Activated CD8-positive, alpha-beta memory T cell treated with anti-CD3 and anti-CD28 coated beads, Interleukin-2, amount 50 U/mL, for 24 hours (primary cell): ENCODE results near the gene ARHGAP29.

Source experiments
- DNase-seq: peaks from one replicate; pipeline ENCODE4 v3.0.0-alpha.2; 2020; ENCODE audit errors: extremely low read depth

ARHGAP29 gene, protein sequence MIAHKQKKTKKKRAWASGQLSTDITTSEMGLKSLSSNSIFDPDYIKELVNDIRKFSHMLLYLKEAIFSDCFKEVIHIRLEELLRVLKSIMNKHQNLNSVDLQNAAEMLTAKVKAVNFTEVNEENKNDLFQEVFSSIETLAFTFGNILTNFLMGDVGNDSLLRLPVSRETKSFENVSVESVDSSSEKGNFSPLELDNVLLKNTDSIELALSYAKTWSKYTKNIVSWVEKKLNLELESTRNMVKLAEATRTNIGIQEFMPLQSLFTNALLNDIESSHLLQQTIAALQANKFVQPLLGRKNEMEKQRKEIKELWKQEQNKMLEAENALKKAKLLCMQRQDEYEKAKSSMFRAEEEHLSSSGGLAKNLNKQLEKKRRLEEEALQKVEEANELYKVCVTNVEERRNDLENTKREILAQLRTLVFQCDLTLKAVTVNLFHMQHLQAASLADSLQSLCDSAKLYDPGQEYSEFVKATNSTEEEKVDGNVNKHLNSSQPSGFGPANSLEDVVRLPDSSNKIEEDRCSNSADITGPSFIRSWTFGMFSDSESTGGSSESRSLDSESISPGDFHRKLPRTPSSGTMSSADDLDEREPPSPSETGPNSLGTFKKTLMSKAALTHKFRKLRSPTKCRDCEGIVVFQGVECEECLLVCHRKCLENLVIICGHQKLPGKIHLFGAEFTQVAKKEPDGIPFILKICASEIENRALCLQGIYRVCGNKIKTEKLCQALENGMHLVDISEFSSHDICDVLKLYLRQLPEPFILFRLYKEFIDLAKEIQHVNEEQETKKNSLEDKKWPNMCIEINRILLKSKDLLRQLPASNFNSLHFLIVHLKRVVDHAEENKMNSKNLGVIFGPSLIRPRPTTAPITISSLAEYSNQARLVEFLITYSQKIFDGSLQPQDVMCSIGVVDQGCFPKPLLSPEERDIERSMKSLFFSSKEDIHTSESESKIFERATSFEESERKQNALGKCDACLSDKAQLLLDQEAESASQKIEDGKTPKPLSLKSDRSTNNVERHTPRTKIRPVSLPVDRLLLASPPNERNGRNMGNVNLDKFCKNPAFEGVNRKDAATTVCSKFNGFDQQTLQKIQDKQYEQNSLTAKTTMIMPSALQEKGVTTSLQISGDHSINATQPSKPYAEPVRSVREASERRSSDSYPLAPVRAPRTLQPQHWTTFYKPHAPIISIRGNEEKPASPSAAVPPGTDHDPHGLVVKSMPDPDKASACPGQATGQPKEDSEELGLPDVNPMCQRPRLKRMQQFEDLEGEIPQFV

DNA sequence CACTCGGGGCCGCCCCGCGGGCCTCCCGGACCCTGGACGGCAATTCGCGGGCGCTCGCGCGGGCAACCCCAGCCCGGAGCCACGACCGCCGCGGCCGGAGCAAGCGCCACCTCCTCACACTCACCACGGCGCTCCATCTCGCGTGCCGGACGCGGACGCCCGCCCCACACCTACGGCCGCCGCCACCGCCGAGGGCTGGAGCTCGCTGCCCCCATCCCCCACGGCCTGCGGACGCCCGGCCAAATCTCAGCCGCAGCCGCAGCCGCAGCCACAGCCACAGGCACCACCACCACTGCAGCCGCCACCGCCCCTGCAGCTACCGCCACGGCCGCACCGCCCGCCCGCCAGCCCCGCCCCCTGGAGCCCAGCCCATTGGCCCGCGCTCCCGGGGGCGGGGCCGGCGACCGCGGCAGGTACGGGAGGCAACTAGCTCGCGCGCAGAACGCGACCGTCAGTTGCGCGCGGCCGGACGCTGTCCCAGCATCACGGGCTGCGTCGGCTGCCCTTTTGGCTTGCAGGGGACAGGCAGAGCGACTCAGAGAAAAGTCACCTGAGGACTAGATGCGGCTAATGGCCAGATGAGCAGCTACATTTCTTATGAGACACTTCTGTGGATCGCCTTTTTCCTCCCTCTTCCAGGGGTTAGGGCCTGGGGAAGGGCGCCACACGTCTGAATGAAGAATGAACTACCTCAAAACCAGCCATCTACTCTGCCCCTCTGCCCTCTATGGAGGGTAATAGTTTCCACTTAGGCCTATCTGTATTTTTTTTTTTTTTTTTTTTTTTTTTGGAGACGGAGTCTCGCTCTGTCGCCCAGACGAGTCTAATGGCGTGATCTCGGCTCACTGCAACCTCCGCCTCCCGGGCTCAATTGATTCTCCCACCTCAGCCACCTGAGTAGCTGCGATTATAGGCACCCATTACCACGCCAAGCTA is at the start of gene ARHGAP29:
TSS of gene ARHGAP29 (minus strand) at position 294 of the 936 bp plus-strand sequence. CDS start 5,973 bp downstream, outside the sequence.
- DNase-seq, result no peak

DNA sequence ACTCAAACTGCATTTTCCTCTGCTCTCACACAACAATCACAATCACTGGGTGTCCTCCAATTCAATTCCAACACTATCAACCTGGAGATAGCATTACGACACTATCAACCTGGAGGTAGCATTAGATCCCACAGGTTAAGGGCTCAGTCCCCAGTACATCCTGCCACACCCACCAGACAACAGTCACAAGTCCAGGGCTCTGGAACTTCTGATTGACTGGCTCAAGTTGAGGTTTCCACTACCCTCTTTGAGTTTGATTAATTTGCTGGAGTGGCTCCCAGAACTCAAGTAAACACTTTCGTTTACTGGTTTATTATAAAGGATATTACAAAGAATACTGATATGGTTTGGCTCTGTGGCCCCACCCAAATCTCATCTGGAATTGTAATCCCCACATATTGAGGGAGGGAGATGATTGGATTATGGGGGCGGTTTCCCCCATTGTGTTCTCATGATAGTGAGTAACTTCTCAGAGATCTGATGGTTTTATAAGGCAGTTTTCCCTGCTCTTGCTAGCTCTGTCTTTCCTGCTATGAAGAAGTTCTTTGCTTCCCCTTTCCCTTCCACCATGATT is 49.6 kb upstream of the ARHGAP29 start:
- no peak for DNase-seq

DNA sequence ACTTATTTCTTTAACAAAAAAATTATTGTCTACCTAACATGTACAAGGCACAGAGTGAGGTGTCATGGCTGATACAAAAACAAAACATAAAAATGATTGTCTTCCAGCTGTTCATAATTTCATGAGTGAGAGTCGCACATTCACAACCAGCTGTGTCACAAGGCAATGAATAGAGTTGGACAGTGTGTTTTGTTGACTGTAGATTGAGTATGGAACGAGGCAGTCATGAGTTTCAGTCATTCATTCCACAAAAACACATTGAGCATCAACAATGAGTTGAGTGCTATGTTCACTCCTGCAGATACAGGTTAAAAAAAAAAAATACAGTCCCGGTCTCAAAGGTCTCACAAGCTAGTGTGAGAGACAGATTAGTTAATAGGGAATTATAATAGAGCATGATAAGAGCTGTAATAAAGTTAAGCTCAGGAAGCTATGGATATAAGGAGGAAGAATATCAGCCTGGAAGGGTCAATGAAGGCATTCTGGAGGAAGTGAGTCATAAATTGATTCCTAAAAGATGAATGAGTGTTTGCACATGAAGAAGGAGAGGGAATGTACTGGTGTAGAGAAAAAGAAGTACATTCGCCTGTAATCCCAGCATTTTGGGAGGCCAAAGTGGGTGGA is 47.8 kb upstream of the ARHGAP29 start:
- no peak for DNase-seq

DNA sequence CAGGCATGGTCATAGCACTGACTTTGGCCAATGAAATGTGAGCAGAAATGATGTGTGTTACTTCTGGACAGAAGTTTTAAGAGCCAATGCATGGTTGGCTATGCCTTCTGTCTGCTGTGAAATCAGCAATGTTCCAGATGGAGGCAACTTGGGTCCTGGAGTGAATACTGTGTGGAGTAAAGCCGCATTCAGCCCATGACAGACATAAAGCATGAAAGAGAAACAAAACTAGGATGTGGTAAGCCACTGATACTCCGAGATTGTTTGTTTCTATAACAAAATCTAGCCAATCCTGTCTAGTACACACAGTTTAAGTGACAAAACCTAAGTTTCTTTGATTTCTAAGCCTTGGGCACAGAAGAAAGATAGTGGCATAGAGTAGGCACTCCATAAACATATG is 47.1 kb upstream of the ARHGAP29 start:
- no peak for DNase-seq

DNA sequence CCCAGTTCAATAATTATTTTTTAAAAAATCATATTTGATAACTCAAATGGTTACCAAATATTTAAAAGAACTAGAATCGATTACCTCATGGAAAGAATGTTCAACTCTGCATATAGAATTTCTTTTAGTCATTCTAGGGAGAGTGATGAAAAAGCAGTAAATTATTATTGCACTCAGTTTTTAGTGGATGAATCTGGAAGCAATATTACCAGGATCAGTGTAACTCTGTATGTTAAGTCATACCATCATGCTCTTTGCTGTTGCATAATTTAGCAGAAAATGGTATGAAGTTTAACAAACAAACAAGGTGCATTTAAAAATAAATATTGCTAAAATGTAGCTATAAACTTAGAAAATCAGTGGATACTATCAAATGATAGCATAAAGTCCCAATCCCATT is 46.1 kb upstream of the ARHGAP29 start:
- no peak for DNase-seq

DNA sequence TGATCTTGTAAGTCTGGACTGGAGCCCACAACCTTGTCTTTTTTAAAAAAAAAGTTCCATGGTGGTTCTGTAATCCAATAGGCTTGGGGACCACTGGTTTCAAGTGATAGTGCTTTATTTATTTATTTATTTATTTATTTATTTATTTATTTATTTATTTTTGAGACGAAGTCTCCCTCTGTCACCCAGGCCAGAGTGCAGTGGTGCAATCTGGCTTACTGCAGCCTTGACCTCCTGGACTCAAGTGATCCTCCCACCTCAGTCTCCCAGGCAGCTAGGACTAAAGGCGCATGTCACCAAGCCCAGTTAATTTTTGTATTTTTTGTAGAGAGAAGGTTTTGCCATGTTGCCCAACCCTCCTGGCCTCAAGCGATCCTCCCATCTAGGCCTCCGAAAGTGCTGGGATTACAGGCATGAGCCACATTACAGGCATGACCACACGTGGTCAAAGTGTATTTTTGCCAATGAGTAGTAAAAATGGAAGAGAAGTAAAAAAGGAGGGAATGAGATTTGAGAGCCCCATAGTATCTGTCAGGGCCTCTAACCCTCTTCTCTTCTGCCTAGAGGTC is 44.8 kb upstream of the ARHGAP29 start:
- DNase-seq, result no peak

DNA sequence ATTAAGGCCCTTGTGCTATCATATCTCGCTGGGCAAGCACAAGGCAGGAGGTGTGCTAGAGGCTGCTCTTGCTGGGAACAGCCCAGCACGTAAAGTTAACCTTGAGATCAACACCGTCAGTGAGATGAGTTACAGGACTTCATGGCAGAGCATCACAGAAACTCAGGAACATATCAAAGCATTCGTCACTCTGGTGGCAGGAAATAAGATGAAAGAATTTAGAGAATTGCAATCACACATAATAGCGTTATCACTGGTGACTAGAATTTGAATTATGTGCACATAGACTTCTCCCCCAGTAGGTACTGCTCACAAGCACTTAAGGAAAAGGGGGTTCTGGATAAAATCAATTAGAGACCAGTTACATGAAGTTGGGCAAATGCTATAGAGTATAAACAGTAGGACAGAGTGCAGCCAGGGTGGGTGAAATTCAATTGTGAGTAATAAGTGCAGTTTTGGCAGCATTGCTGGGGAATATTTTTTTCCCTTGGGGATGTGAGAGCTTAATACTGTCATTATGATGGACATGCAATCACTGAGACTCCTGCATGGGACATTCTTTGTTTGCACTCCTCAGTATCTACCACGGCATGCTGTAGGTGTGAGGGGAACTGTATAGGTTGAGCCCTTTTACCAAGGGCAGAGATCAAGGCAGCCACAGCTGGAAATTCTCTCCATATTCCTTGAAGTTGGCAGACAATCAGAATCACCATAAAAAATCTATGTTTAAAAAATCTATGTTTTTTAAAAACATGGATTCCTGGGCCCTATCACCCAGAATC is 44.2 kb upstream of the ARHGAP29 start:
- no peak for DNase-seq

DNA sequence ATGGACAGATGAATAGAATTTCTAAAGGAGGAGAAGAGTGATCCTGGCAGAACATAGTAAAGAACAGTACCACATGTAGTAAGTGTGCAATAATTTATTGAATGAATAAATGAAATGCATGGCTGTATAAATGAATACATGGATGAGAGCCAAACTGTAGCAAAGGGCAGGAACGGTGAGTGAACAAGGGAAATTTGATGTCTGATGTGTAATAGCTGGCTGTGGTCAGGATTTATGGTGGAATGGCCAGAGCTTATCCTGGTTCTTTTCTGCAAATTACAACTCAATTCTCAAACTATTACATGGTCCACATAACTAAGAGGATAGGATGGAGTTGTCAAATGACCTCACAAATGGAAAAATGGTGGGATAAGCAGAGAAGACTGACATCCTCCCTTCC is 43.2 kb upstream of the ARHGAP29 start:
- DNase-seq, result no peak

DNA sequence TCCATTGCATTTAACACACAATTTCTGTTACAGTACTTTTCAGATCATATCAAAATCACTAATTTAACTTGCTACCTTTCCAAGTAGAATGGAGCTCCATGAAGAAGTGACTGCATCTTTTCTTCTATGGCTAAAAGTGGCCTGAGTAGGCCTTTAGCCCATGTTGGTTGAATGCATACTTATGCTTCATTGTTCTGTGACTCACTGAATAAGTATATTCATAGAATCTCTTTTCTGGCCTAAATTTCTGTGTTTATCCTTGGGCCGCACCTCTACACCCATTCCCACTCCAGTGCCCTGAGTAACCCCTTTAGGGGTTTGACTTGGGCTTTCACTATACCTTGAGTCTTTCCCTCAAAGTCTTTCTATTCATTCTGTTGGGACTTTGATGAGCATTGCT is 42.1 kb upstream of the ARHGAP29 start:
- DNase-seq, result no peak

DNA sequence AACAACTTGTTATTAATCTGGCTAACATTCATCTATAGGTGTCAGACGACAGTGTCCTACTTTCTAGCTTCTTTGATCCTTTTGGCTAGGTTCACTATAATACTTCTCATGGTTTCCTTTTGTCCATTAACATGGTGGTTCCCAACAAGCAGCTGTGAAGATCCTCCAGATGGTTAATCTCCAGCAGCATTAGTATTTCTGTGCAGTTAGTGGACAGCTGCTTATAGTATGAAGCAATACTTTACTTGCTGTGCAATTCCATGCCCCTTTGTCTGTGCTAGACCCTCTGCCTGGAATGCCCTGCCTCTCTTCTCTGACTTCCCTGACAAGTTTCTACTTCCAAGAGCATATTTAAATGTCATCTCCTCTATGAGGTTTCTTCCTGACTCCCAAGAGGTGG is 41.7 kb upstream of the ARHGAP29 start:
- no peak for DNase-seq

DNA sequence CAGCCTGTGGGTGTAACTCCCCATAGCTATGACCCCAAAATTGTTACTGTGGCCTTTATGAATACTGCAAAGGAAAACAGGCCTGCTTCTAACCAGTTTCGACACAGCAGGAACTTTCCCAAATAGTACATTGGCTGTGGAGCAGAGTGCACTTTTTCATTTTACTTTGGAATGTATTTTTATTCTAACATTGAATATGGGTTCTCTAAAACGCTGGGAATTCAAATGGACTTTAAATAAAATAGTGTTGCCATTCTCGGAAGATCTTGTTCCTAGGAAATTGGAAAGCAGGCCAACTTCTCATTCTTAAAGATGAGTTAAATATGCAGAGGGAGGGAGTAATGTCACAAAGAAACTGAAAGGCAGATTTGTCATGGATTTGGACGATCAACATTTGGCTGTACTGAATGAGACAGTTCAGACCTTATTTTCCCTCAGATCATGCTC is 39.6 kb upstream of the ARHGAP29 start:
- no peak for DNase-seq

DNA sequence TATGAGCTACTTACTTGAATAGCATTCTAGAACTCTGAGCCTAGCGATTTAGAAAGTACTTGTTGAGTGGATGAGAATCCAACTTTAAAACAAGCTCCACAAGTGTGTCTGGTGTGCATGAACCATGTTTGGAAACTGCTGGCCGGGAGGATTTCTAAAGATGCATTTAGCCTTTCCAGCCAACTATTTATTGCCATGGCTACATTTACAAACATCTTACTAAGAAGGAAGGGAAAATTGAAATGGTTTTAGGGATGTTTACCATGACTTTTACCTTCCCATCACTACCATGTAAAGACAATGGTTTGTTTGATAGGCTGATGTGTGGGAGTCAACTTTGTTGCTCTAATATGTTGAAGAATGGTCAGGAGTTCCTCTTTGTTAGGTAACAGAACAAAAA is 37.7 kb upstream of the ARHGAP29 start:
- DNase-seq, result no peak

DNA sequence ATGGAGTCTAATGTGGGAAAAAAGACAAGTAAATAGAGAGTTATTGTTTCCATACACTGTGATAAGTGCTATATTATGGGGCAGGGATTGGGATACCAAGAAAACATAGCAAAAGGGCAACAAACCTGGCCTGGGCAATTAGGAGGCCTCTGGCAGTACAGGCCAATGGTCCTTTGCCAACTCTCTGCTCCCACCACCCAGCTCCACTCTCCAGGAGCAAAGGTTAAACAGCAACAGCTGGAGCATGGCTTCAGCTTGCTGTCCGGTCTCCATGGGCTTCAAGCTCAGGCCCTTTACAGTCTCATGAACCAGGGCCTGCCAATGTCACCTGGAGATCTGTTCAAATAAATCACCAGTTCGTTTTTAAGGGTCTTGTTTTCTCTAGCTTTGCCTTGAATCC is 37.2 kb upstream of the ARHGAP29 start:
- DNase-seq, result no peak

DNA sequence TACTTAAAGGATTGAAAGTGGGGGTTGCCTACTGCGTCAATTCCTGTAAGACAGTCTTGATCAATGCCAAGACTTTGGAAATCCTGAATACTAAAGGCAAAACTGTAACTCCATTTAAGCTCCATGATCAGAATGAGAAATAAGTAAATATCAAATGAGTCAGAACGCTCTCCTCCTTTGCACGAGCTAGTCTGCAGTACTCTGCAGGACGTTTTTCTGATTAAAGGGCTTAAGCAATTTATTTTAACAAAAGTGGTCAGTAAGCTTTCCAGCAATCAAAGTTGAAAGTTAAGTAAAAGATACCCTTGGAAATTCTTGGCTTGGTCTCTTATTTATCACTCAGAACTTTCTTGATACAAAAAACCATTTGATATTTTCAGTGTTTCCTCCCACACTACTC is 35.7 kb upstream of the ARHGAP29 start:
- DNase-seq, result no peak

DNA sequence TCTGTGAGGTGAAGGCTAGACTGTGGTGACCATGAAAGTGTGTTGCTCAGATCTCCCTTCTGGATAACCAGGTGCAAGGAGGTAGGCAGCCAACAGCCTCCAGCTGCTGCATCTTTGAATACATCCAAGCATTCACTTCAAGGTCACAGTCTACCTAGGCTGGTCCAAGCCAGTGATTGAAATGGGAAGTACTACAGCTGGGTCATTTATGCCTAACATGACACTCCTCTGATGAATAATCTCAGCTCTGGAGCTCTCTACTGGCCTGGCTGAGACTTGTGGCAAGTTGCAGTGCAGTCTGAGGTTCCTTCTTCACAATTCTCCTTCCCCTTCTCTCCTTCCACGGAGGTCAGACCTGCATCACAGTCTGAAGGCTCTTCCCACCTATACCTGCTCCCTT is 35.0 kb upstream of the ARHGAP29 start:
- DNase-seq, result no peak

DNA sequence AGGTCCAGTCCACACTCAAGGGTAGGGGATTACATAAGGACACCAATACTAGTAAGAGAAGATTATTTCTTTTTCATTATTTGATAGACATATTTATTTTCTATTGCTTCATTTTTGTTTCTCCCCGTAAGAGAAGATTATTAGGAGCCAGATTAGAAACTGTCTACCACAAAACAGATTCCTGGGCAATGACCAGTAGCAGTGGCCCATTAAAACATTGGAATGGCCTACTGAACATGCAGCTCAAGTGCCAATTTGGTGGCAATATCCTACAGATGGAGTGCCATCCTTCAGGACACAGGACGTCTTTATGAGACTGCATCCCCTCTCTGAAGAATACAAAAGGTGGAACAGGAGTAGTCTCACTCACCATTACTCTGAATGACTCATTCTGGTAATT is 34.0 kb upstream of the ARHGAP29 start:
- DNase-seq, result no peak

DNA sequence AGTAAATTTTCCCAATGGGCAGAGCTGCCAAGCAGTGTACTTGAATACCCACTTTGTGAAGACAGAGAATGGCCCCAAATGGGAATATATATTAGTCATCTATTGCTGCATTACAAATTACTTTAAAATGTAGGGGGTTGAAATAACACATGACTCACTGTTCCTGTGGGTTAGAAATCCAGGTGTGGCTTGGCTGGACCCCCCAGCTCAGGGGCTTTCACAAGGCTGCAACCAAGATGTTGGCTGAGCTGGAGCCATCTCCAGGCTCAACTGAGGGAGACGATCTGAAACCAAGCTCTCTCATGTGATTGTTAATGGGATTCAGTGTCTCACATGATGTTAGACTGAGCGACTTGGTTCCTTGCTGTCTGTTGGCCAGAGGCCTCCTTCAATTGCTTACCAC is 33.4 kb upstream of the ARHGAP29 start:
- no peak for DNase-seq

DNA sequence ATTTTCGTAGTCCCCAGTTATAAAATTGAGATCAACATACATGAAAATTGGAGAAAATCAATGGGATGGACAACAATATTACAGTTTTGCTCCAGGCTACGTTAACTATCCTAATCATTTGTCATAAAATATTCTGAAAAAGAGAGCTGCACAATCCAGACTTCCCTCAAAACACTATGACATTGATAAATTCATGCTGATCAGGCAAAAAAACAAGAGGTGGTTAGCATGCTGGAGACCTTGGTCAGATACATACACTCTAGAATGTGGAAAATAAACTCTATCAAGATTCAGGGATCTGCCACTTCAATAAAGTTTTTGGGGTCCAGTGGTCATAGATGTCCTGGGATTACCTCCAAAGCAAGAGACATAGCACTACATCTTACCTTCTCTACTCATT is 32.5 kb upstream of the ARHGAP29 start:
- no peak for DNase-seq

DNA sequence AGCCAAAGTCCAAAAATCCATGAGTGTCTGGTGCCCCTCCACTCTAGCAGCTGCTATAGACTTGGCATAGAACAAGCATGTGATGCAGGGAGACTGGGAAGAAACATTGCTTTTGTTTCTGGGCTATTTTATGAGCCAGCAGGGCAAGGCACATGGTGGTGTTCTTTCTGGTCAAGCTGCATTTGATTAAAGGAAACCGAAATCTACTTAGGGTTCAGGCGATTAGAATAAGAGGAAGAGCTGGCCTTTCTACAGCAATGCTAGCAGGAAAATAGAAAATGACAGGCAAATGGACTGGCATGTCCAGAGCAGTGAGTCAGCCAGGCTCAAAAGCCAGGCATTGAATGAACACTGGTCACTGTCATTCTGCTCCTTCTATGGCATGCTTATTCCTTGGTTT is 28.5 kb upstream of the ARHGAP29 start:
- DNase-seq, result no peak
